ENCODE results near the gene HECTD4. TPM values are rescaled to one million over a fixed set of nuclear protein-coding genes. Genes with fewer than 3 reads are reported as not detected.

HECTD4 gene
- total and polyA plus RNA-seq, 2 experiments from 2014 or later = 25.7 to 36.9 TPM

GRCh38 chr12:112314981-112315380 is 67.2 kb downstream of the HECTD4 start:
- no peaks in the 10 kb centered on the region for H3K27me3 ChIP-seq (ENCODE audit: insufficient read depth)
- H3K4me1 ChIP-seq (ENCODE audit: insufficient read depth) = no peaks in the 10 kb centered on the region
- no peak for DNase-seq (ENCODE audit: low spot score)
- Mint-ChIP-seq H3K36me3 (ENCODE audit: low read depth) (no peaks in the 10 kb centered on the region), H3K4me3 (no peak overlapping the region), H3K4me1 (no peaks in the 10 kb centered on the region), H3K27me3 (ENCODE audit: insufficient read depth, low read depth, poor library complexity) (peaks cover 2% of the 10 kb centered on the region), H3K27ac (no peak overlapping the region), H3K9me3 (no peaks in the 10 kb centered on the region)
- H4K20me1 ChIP-seq (replicated peaks; ENCODE audit: insufficient read depth) = 0 out of 2 replicates have a peak, but pooled peaks cover 6% of the 10 kb centered on the region
- no peaks in the 10 kb centered on the region for H3K9me2 ChIP-seq (ENCODE audit: insufficient read depth)
- H3K4me2 ChIP-seq = no peak overlapping the region
- peaks cover 10% of the 10 kb centered on the region; the same call in 1 of the 2 replicates for H3K36me3 ChIP-seq (ENCODE audit: insufficient read depth)
- no peaks in the 10 kb centered on the region for H3F3A ChIP-seq (replicated peaks; ENCODE audit: low read depth)
- no peak overlapping the region for H3K27ac ChIP-seq (ENCODE audit: low read depth)
- no peak overlapping the region for H2AFZ ChIP-seq
- H3K4me3 ChIP-seq = no peak overlapping the region
- TF ChIP-seq EZH2phosphoT487 (IDR thresholded peaks at IDR 0.05; ENCODE audit: unreplicated experiment) = no peak
- TF ChIP-seq CTCF (conservative IDR thresholded peaks at IDR 0.05; ENCODE audit: low read depth in 2 of 2) = no peak
- no peak for TF ChIP-seq JUNB (IDR thresholded peaks at IDR 0.05; ENCODE audit: unreplicated experiment)
- no peak for TF ChIP-seq EZH2 (IDR thresholded peaks at IDR 0.05; ENCODE audit: low read depth, unreplicated experiment)
- no peak for TF ChIP-seq REST (IDR thresholded peaks at IDR 0.05; ENCODE audit: unreplicated experiment)
- TF ChIP-seq POLR2AphosphoS5 (IDR thresholded peaks at IDR 0.05; ENCODE audit: low read depth) = no peak
- TF ChIP-seq STAT1 (IDR thresholded peaks at IDR 0.05; ENCODE audit: unreplicated experiment) = no peak
- TF ChIP-seq ETS1 (IDR thresholded peaks at IDR 0.05) = no peak
- TF ChIP-seq ZNF114 (CRISPR knock-in tag; IDR thresholded peaks at IDR 0.05) = no peak
- no peak for TF ChIP-seq CREB1 (CRISPR knock-in tag; IDR thresholded peaks at IDR 0.05; ENCODE audit: low read depth)
- no peak for TF ChIP-seq NANOG (IDR thresholded peaks at IDR 0.05; ENCODE audit: borderline replicate concordance)
- no peak for TF ChIP-seq ZNF331 (CRISPR knock-in tag; IDR thresholded peaks at IDR 0.05; ENCODE audit: low read depth)
- TF ChIP-seq ZNF462 (CRISPR knock-in tag; IDR thresholded peaks at IDR 0.05) = no peak
- no peak for ATAC-seq
- no peaks in the 10 kb centered on the region for H3K79me2 ChIP-seq (replicated peaks; ENCODE audit: insufficient read depth)

Data from GM23338 (cell line).